Spinal cord (tissue), 10 donors: ENCODE measurements around the gene SGPP1. TPM values are rescaled to one million over a fixed set of nuclear protein-coding genes. Genes with fewer than 3 reads are reported as not detected.

Source experiments
- DNase-seq, 6 donors: peaks; one replicate each; pipeline versions ENCODE4 v3.0.0 to v3.0.0-alpha.2; 2013 to 2015; ENCODE audit warnings: low spot score in 6 of 6, low read depth in 4 of 6
- H3K27ac ChIP-seq: one replicate; pipeline ENCODE4 v1.5.1; 2013; ENCODE audit warnings: low read depth, low read length, control low read depth
- H3K27me3 ChIP-seq: one replicate; pipeline ENCODE4 v1.6.1; 2013; ENCODE audit warnings: low read length; ENCODE audit not compliant: control insufficient read depth, insufficient read depth
- H3K36me3 ChIP-seq: one replicate; pipeline ENCODE4 v1.6.1; 2013; ENCODE audit warnings: low read length; ENCODE audit not compliant: control insufficient read depth, insufficient read depth
- H3K4me1 ChIP-seq: one replicate; pipeline ENCODE4 v1.6.1; 2013; ENCODE audit warnings: low read length; ENCODE audit not compliant: control insufficient read depth, insufficient read depth
- H3K4me3 ChIP-seq: one replicate; pipeline ENCODE4 v1.5.1; 2013; ENCODE audit warnings: low read depth, low read length, control low read depth
- H3K9me3 ChIP-seq: one replicate; pipeline ENCODE4 v1.6.1; 2013; ENCODE audit warnings: low read length; ENCODE audit not compliant: control insufficient read depth, insufficient read depth
- WGBS: methylation state at CpG from one replicate; pipeline ENCODE4 v1.1.5; 2013; ENCODE audit warnings: missing lambda C conversion rate; ENCODE audit not compliant: insufficient coverage; 5-methylcytosine and 5-hydroxymethylcytosine counted together
- polyA plus RNA-seq, 2 donors: library from polyadenylated mRNA; unstranded; fragments of 120-200 nt; gene quantifications; one replicate each; pipeline ENCODE4 v1.2.1, GENCODE V29; 2013; ENCODE audit not compliant: insufficient read length in 2 of 2
- total RNA-seq, 2 donors: library from RNA; depleted of rRNA in 1 of 2; stranded (reverse); fragments of 120-200 nt in 1 of 2; fragments of >200 nt in 1 of 2; gene quantifications; one replicate each; pipeline versions ENCODE4 v1.2.3 to v1.2.4, GENCODE V29; 2013 to 2014
- donor health status: healthy.

The SGPP1 gene
- total and polyA plus RNA-seq, 4 donors: 17.1 to 52.0 (median 22.5) TPM

GRCh38 chr14:63730659-63731058 is 2.8 kb upstream of the SGPP1 start:
- 72% methylated on average over 1 of the region's 3 CpGs for WGBS
- Histone ChIP-seq H3K9me3 (no peaks in the 10 kb centered on the region), H3K36me3 (no peaks in the 10 kb centered on the region), H3K27me3 (no peaks in the 10 kb centered on the region), H3K27ac (no peak overlapping the region), H3K4me3 (no peak overlapping the region), H3K4me1 (no peaks in the 10 kb centered on the region)
- DNase-seq: no peak

- H3K27me3 ChIP-seq: no peaks in the 10 kb centered on the region
- H3K4me3 ChIP-seq: peak overlapping the region; percentile 68
- DNase-seq: peak in 3 of 6 donors; percentile 25 to 56 (median 31)
- peak overlapping the region; percentile 76 for H3K27ac ChIP-seq
- H3K4me1 ChIP-seq: peaks cover 3% of the 10 kb centered on the region
- no peaks in the 10 kb centered on the region for H3K9me3 ChIP-seq
- H3K36me3 ChIP-seq: peaks cover 3% of the 10 kb centered on the region
- under 1% methylated on average over 44 of the region's 45 CpGs for WGBS
These were observed 582 bp downstream of the SGPP1 start for GRCh38 chr14:63727231-63727735.

- peak in 2 of 6 donors; percentile 11 to 14 for DNase-seq
- Histone ChIP-seq H3K36me3 (peaks cover 3% of the 10 kb centered on the region), H3K4me1 (peaks cover 3% of the 10 kb centered on the region), H3K4me3 (peak overlapping the region; percentile 68), H3K9me3 (no peaks in the 10 kb centered on the region), H3K27me3 (no peaks in the 10 kb centered on the region), H3K27ac (no peak overlapping the region)
- WGBS: 6% methylated on average over 2 of the region's 5 CpGs
These were observed 1.4 kb downstream of the SGPP1 start for GRCh38 chr14:63726499-63726898.

- Histone ChIP-seq H3K4me1 (peaks cover 3% of the 10 kb centered on the region), H3K27ac (no peak overlapping the region), H3K36me3 (peaks cover 3% of the 10 kb centered on the region), H3K4me3 (peak overlapping the region; percentile 68), H3K9me3 (no peaks in the 10 kb centered on the region), H3K27me3 (no peaks in the 10 kb centered on the region)
- peak in 2 of 6 donors; percentile 20 to 39 for DNase-seq
- WGBS: 33% methylated on average over 1 of the region's 8 CpGs
These were observed 1.9 kb downstream of the SGPP1 start for GRCh38 chr14:63725786-63726460.

- peak in 2 of 6 donors; percentile 17 to 23 for DNase-seq
- Histone ChIP-seq H3K27ac (no peak overlapping the region), H3K27me3 (no peaks in the 10 kb centered on the region), H3K4me3 (no peak overlapping the region), H3K4me1 (no peaks in the 10 kb centered on the region), H3K9me3 (peaks cover 20% of the 10 kb centered on the region), H3K36me3 (peaks cover 12% of the 10 kb centered on the region)
- WGBS: no CpG with 5 or more reads among the region's 2 CpGs
These were observed 10.2 kb downstream of the SGPP1 start for GRCh38 chr14:63717702-63718101.

GRCh38 chr14:63715360-63715759 is 12.5 kb downstream of the SGPP1 start:
- no peaks in the 10 kb centered on the region for H3K27me3 ChIP-seq
- peaks cover 8% of the 10 kb centered on the region for H3K36me3 ChIP-seq
- WGBS: 75% methylated on average over 2 of the region's 2 CpGs
- DNase-seq: peak in 1 of 6 donors; percentile 5
- H3K4me3 ChIP-seq: no peak overlapping the region
- H3K4me1 ChIP-seq: no peaks in the 10 kb centered on the region
- no peak overlapping the region for H3K27ac ChIP-seq
- H3K9me3 ChIP-seq: peaks cover 20% of the 10 kb centered on the region

GRCh38 chr14:63713764-63714163 is 14.1 kb downstream of the SGPP1 start:
- H3K4me3 ChIP-seq: no peak overlapping the region
- H3K4me1 ChIP-seq: no peaks in the 10 kb centered on the region
- H3K9me3 ChIP-seq: peaks cover 20% of the 10 kb centered on the region
- no peak overlapping the region for H3K27ac ChIP-seq
- no peak for DNase-seq
- H3K27me3 ChIP-seq: no peaks in the 10 kb centered on the region
- peaks cover 3% of the 10 kb centered on the region for H3K36me3 ChIP-seq

GRCh38 chr14:63713058-63713457 is 14.8 kb downstream of the SGPP1 start:
- no peak overlapping the region for H3K27ac ChIP-seq
- H3K4me3 ChIP-seq: no peak overlapping the region
- 95% methylated on average over 2 of the region's 2 CpGs for whole genome bisulfite sequencing
- no peaks in the 10 kb centered on the region for H3K4me1 ChIP-seq
- H3K9me3 ChIP-seq: peaks cover 14% of the 10 kb centered on the region
- no peak for DNase-seq
- H3K27me3 ChIP-seq: no peaks in the 10 kb centered on the region
- H3K36me3 ChIP-seq: peaks cover 3% of the 10 kb centered on the region

- peaks cover 6% of the 10 kb centered on the region for H3K9me3 ChIP-seq
- no peak for DNase-seq
- no peak overlapping the region for H3K27ac ChIP-seq
- no peaks in the 10 kb centered on the region for H3K4me1 ChIP-seq
- peaks cover 3% of the 10 kb centered on the region for H3K36me3 ChIP-seq
- no peaks in the 10 kb centered on the region for H3K27me3 ChIP-seq
- no peak overlapping the region for H3K4me3 ChIP-seq
These were observed 15.7 kb downstream of the SGPP1 start for GRCh38 chr14:63712123-63712522.

- Histone ChIP-seq H3K36me3 (peaks cover 3% of the 10 kb centered on the region), H3K9me3 (no peaks in the 10 kb centered on the region), H3K27me3 (no peaks in the 10 kb centered on the region), H3K4me3 (no peak overlapping the region), H3K4me1 (no peaks in the 10 kb centered on the region), H3K27ac (no peak overlapping the region)
- WGBS: 100% methylated on average over 1 of the region's 4 CpGs
- no peak for DNase-seq
These were observed 17.4 kb downstream of the SGPP1 start for GRCh38 chr14:63710497-63710896.
